Measurements from ENCODE around the gene FAM13B.
A peak's percentile ranks its signal among the peaks of the same experiment; 100 is the strongest.

The FAM13B gene

DNA sequence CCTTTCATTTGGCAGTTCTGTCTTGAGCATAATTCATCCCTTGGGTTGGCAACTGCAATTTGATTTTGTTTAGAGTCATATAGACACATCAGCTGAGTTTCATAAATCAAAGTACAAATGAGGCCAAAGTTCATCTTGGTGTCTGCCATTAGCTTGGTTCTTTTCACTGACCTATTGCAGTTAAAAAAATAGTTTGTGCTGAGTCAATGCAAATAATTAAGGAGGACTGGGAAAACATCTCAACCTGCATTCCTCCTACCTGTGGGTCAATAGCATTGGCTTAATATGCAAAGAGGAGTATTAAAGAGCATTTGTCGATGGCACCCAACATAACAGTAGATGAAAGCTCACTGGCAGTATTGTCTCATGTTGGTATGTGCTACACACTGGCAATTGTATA lies 142.0 kb downstream of the FAM13B start:
- DNase-seq: no peak

GRCh38 chr5:137888863-137889759 lies 143.8 kb downstream of the FAM13B start, which contains the start of gene PKD2L2:
TSS of gene PKD2L2 (plus strand) at chr5:137889457. CDS start at chr5:137889492, 35 bp downstream.
- DNase-seq: peak; percentile 29

DNA sequence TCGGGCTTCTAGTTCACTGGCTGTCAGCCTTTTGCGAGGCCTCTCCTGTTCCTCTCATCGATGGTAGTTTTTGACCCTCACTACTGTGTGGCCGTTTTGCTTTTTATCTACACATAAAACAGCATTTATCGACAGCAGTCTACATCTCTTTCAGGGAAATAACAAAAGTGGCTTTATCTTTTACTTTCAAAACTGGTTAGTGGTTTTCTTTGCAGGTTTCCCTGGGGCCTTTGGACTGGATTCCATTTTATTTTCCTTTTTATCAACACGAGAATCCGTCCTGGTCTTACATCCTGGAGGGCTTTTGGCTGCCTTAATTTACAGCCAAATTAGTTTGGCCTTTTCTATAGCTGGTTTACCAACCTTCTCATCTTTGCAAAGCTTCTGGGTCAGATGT lies 144.4 kb downstream of the FAM13B start:
- DNase-seq: no peak

Measured in NCI-H524 treated with DMSO at 0.1 percent for 48 hours (cell line).